CD4-positive, alpha-beta T cell (primary cell): ENCODE results near the gene KRTAP1-5. TPM values are rescaled to one million over a fixed set of nuclear protein-coding genes. Genes with fewer than 3 reads are reported as not detected.

Source experiments
- ATAC-seq: fragments of 200-7000 bp; cut with Tn5 transposase; one replicate; pipeline ENCODE4 v1.10.0; 2022; ENCODE audit warnings: mild to moderate bottlenecking; ENCODE audit not compliant: poor library complexity
- CTCF ChIA-PET: fragments of 350-600 bp; sonication (Branson Sonifier 250); formaldehyde crosslinking; loops from one replicate; lab custom pipeline; 2021; ENCODE audit warnings: antibody characterized with exemption, inconsistent platforms; lab: Charles Lee
- POLR2A ChIA-PET: fragments of 350-600 bp; sonication (Branson Sonifier 250); formaldehyde crosslinking; loops from one replicate; lab custom pipeline; 2021; ENCODE audit warnings: antibody characterized with exemption, inconsistent platforms; lab: Charles Lee
- DNase-seq, 14 experiments: peaks; one replicate each; pipeline ENCODE4 v3.0.0-alpha.2; 2013 to 2020; ENCODE audit warnings: mixed read lengths in 2 of 14
- H3K27ac ChIP-seq, 2 donors: one replicate each; pipeline versions ENCODE4 v1.5.1 to v1.7.0; 2013; ENCODE audit warnings: low read length in 2 of 2, low read depth in 1 of 2, mild to moderate bottlenecking in 1 of 2
- H3K27me3 ChIP-seq, 2 experiments: 1 replicate in 1 of 2; 2 replicates in 1 of 2; pipeline versions ENCODE4 v1.6.1 to v1.7.0; 2013; ENCODE audit warnings: low read length in 2 of 2, control low read depth in 1 of 2, mild to moderate bottlenecking in 1 of 2, moderate library complexity in 1 of 2; ENCODE audit not compliant: insufficient read depth in 2 of 2, control insufficient read depth in 1 of 2
- H3K36me3 ChIP-seq: one replicate; pipeline ENCODE4 v1.6.1; 2013; ENCODE audit warnings: low read length, control low read depth; ENCODE audit not compliant: insufficient read depth
- H3K4me1 ChIP-seq: one replicate; pipeline ENCODE4 v1.6.1; 2013; ENCODE audit warnings: low read length, control low read depth; ENCODE audit not compliant: insufficient read depth
- H3K4me3 ChIP-seq: one replicate; pipeline ENCODE4 v1.5.1; 2013; ENCODE audit warnings: mild to moderate bottlenecking, low read length, moderate library complexity
- H3K9me3 ChIP-seq, 2 experiments: 1 replicate in 1 of 2; 2 replicates in 1 of 2; pipeline versions ENCODE4 v1.6.1 to v1.7.0; 2013; ENCODE audit warnings: low read length in 2 of 2, mild to moderate bottlenecking in 2 of 2, control low read depth in 1 of 2, moderate library complexity in 1 of 2; ENCODE audit not compliant: control insufficient read depth in 1 of 2, insufficient read depth in 1 of 2
- H3K27ac Mint-ChIP-seq: one replicate; pipeline ENCODE4 v1.8.0; 2020; ENCODE audit warnings: mixed read lengths
- H3K27me3 Mint-ChIP-seq: one replicate; pipeline ENCODE4 v1.8.0; 2021; ENCODE audit warnings: mixed read lengths
- H3K36me3 Mint-ChIP-seq: one replicate; pipeline ENCODE4 v1.8.0; 2021; ENCODE audit warnings: low read depth, mixed read lengths
- H3K4me1 Mint-ChIP-seq: one replicate; pipeline ENCODE4 v1.8.0; 2021; ENCODE audit warnings: low read depth, mixed read lengths
- H3K4me3 Mint-ChIP-seq: one replicate; pipeline ENCODE4 v1.8.0; 2020; ENCODE audit warnings: mild to moderate bottlenecking, mixed read lengths
- H3K9me3 Mint-ChIP-seq: one replicate; pipeline ENCODE4 v1.8.0; 2020; ENCODE audit warnings: mixed read lengths
- CTCF ChIP-seq: fragments of 200-600 bp; IDR thresholded peaks from one replicate; pipeline ENCODE4 v1.8.0; 2022; ENCODE audit warnings: antibody characterized with exemption, mild to moderate bottlenecking
- intact Hi-C, 2 experiments: fragments of 100-400 bp; cut with DNase I in 1 of 2; cut with micrococcal nuclease in 1 of 2; formaldehyde crosslinking; loops; one replicate each; pipeline versions ENCODE4 v1.15.1 to v1.9.0; 2023 to 2025; cut with DNase I, micrococcal nuclease
- total RNA-seq, 174 experiments: library from RNA in 2 of 174; stranded (reverse) in 2 of 174; gene quantifications; one replicate each; pipeline ENCODE4 v1.2.3 and lab custom pipeline; 2021 to 2026

Gene KRTAP1-5
- total RNA-seq, 2 experiments from 2014 or later = not detected

- intact Hi-C loops = no loop called here
- Histone ChIP-seq H3K4me3 (no peak overlapping the region), H3K9me3 (no peaks in the 10 kb centered on the region), H3K27me3 (no peaks in the 10 kb centered on the region), H3K27ac (no peak overlapping the region), H3K4me1 (no peaks in the 10 kb centered on the region), H3K36me3 (no peaks in the 10 kb centered on the region)
- no peak overlapping the region for H3K4me3 Mint-ChIP-seq
- H3K36me3 Mint-ChIP-seq = no peaks in the 10 kb centered on the region
- no peak for DNase-seq
- no peaks in the 10 kb centered on the region for H3K4me1 Mint-ChIP-seq
- ChIA-PET CTCF (no interaction called here), POLR2A (no interaction called here)
- no peaks in the 10 kb centered on the region for H3K27me3 Mint-ChIP-seq
- no peak for ATAC-seq
- no peak overlapping the region for H3K27ac Mint-ChIP-seq
- no peak for TF ChIP-seq CTCF
- H3K9me3 Mint-ChIP-seq = no peaks in the 10 kb centered on the region
Observed at GRCh38 chr17:41010441-41010840, 16.6 kb downstream of the KRTAP1-5 start.

DNA sequence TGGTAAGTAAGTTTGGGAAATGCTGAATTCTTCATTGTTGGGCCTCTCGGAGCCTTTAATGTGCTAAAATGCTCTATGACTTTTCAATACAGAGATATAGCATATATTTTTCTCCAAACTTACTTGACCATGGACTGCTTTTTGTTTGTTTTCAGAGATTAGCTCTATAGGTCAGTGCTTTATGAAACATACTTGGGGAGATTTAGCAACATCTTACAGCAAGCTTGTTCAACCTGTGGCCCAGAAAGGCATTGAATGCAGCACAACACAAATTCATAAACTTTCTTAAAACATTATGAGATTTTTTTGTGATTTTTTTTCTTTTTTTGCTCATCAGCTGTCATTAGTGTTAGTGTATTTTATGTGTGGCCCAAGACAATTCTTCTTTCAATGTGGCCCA is 17.1 kb downstream of the KRTAP1-5 start:
- Histone ChIP-seq H3K27me3 (no peaks in the 10 kb centered on the region), H3K4me3 (no peak overlapping the region), H3K4me1 (no peaks in the 10 kb centered on the region), H3K9me3 (no peaks in the 10 kb centered on the region), H3K27ac (no peak overlapping the region), H3K36me3 (no peaks in the 10 kb centered on the region)
- Mint-ChIP-seq H3K9me3 (no peaks in the 10 kb centered on the region), H3K27me3 (no peaks in the 10 kb centered on the region), H3K4me1 (no peaks in the 10 kb centered on the region), H3K4me3 (no peak overlapping the region), H3K36me3 (no peaks in the 10 kb centered on the region), H3K27ac (no peak overlapping the region)
- no peak for ATAC-seq
- DNase-seq = no peak
- intact Hi-C loops = no loop called here
- TF ChIP-seq CTCF = no peak
- CTCF ChIA-PET = no interaction called here
- POLR2A ChIA-PET = no interaction called here

DNA sequence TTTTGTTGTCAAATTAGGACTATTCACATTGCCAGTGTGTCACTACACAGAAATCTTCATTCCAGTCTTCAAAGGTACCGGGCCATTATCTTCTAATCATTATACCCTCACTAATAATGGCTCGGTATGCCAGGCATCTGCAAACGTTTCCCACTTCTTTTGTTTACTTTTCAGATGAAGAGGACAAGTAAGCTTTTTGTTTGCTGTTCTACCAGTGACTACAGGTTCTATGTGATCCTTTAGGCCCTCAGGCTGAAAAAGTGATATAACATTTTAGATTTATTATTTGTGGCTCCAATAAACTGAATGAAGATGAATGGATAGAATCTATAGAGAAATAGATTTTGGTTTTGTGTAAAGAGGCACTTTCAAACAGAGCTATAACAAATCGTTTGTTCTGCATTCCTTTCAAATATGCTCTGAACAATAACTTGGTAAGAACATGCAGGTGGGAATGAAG is 17.7 kb downstream of the KRTAP1-5 start:
- no peaks in the 10 kb centered on the region for H3K4me1 ChIP-seq
- no peak overlapping the region for H3K27ac ChIP-seq
- no peak overlapping the region for H3K4me3 ChIP-seq
- Mint-ChIP-seq H3K9me3 (no peaks in the 10 kb centered on the region), H3K36me3 (no peaks in the 10 kb centered on the region), H3K27me3 (peaks cover 5% of the 10 kb centered on the region), H3K27ac (no peak overlapping the region), H3K4me1 (no peaks in the 10 kb centered on the region), H3K4me3 (no peak overlapping the region)
- no peak for TF ChIP-seq CTCF
- no peaks in the 10 kb centered on the region for H3K27me3 ChIP-seq
- intact Hi-C loops = no loop called here
- H3K36me3 ChIP-seq = no peaks in the 10 kb centered on the region
- DNase-seq (no peak), ATAC-seq (no peak)
- ChIA-PET POLR2A (no interaction called here), CTCF (no interaction called here)
- H3K9me3 ChIP-seq = no peaks in the 10 kb centered on the region
